SK-N-SH (cell line): ENCODE data around the gene CRYBG2. TPM values are rescaled to one million over a fixed set of nuclear protein-coding genes. Genes with fewer than 3 reads are reported as not detected.

Source experiments
- CTCF ChIA-PET: fragments of 300-600, 350-600 bp; formaldehyde crosslinking; extraction: SDS; loops from one replicate; lab custom pipeline; 2021; lab: Yijun Ruan, JAX
- POLR2A ChIA-PET: fragments of 350-600 bp; sonication (Branson Sonifier 250); formaldehyde crosslinking; extraction: SDS; loops from one replicate; lab custom pipeline; 2020; ENCODE audit warnings: antibody characterized with exemption, inconsistent platforms; lab: Yijun Ruan, JAX
- DNase-seq: peaks from one replicate; pipeline ENCODE4 v3.0.0; 2012
- H2AFZ ChIP-seq: fragments of 200-600 bp; sonication (generic); 2 replicates; pipeline ENCODE4 v1.8.1; 2016; ENCODE audit warnings: antibody characterized with exemption, mild to moderate bottlenecking, low read depth
- H3F3A ChIP-seq: fragments of 200-600 bp; sonication (generic); replicated peaks from 2 replicates; pipeline ENCODE3; 2016; ENCODE audit warnings: antibody characterized with exemption, mild to moderate bottlenecking; ENCODE audit not compliant: insufficient read depth
- H3K27ac ChIP-seq, 2 experiments: fragments of 200-500 bp in 1 of 2; fragments of 200-600 bp in 1 of 2; sonication (Bioruptor generic) in 1 of 2; sonication (generic), shearing (Covaris generic) in 1 of 2; 2 replicates each; pipeline versions ENCODE4 v1.5.1 to v1.6.1; 2014 to 2016; ENCODE audit warnings: low read depth in 2 of 2, inconsistent platforms in 1 of 2, low read length in 1 of 2, mild to moderate bottlenecking in 1 of 2, mixed read lengths in 1 of 2
- H3K27me3 ChIP-seq: fragments of 200-600 bp; sonication (generic), shearing (Covaris generic); 2 replicates; pipeline ENCODE4 v1.6.1; 2016; ENCODE audit warnings: mixed run types; ENCODE audit not compliant: insufficient read depth
- H3K36me3 ChIP-seq, 2 experiments: fragments of 200-500 bp in 1 of 2; fragments of 200-600 bp in 1 of 2; sonication (Bioruptor generic) in 1 of 2; sonication (generic) in 1 of 2; replicated peaks in 1 of 2; 2 replicates each; pipeline versions ENCODE3 to v1.5.1; 2014 to 2016; ENCODE audit warnings: low read length in 1 of 2, mild to moderate bottlenecking in 1 of 2; ENCODE audit not compliant: insufficient read depth in 2 of 2, control insufficient read depth in 1 of 2
- H3K4me1 ChIP-seq, 2 experiments: fragments of 200-500 bp in 1 of 2; fragments of 200-600 bp in 1 of 2; sonication (Bioruptor generic) in 1 of 2; sonication (generic), shearing (Covaris generic) in 1 of 2; 2 replicates each; pipeline versions ENCODE4 v1.5.1 to v1.6.1; 2014 to 2016; ENCODE audit warnings: low read depth in 1 of 2, low read length in 1 of 2, mixed run types in 1 of 2; ENCODE audit not compliant: insufficient read depth in 2 of 2, control insufficient read depth in 1 of 2
- H3K4me2 ChIP-seq: fragments of 200-600 bp; sonication (generic), shearing (Covaris generic); 2 replicates; pipeline ENCODE4 v1.6.1; 2017; ENCODE audit warnings: mixed run types
- H3K4me3 ChIP-seq, 2 experiments: fragments of 200-500 bp in 1 of 2; fragments of 200-600 bp in 1 of 2; sonication (Bioruptor generic) in 1 of 2; sonication (generic), shearing (Covaris generic) in 1 of 2; 2 replicates each; pipeline versions ENCODE4 v1.5.1 to v1.8.1; 2014 to 2016; ENCODE audit warnings: low read depth in 2 of 2, inconsistent platforms in 1 of 2, low read length in 1 of 2, mild to moderate bottlenecking in 1 of 2, mixed read lengths in 1 of 2, moderate library complexity in 1 of 2
- H3K79me2 ChIP-seq: fragments of 200-600 bp; sonication (generic); 2 replicates; pipeline ENCODE4 v1.8.1; 2017; ENCODE audit warnings: mild to moderate bottlenecking; ENCODE audit not compliant: insufficient read depth
- H3K9ac ChIP-seq: fragments of 200-600 bp; sonication (generic); 2 replicates; pipeline ENCODE4 v1.6.1; 2017; ENCODE audit warnings: mixed run types
- H3K9me2 ChIP-seq: fragments of 200-600 bp; sonication (generic); 2 replicates; pipeline ENCODE4 v1.6.1; 2017; ENCODE audit warnings: mixed run types
- H3K9me3 ChIP-seq: fragments of 200-600 bp; sonication (generic); 2 replicates; pipeline ENCODE4 v1.6.1; 2017; ENCODE audit warnings: mixed run types, mild to moderate bottlenecking, moderate library complexity
- H4K20me1 ChIP-seq: fragments of 200-600 bp; sonication (generic); 2 replicates; pipeline ENCODE4 v1.6.1; 2017; ENCODE audit warnings: mild to moderate bottlenecking, mixed run types; ENCODE audit not compliant: insufficient read depth
- CHD2 ChIP-seq: fragments of 150-350 bp; IDR thresholded peaks from 2 replicates; pipeline ENCODE4 v1.6.1; 2018; ENCODE audit warnings: low read length; ENCODE audit not compliant: partially characterized antibody
- EP300 ChIP-seq, 2 experiments: IDR thresholded peaks; 2 replicates each; pipeline versions ENCODE4 v1.4.0 to v1.6.1; 2012; ENCODE audit warnings: borderline replicate concordance in 1 of 2, low read depth in 1 of 2, low read length in 1 of 2
- EZH2phosphoT487 ChIP-seq: fragments of 200-600 bp; sonication (generic); IDR thresholded peaks from 2 replicates; pipeline ENCODE4 v1.6.1; 2017; ENCODE audit warnings: low read depth, mixed run types, mild to moderate bottlenecking, antibody characterized with exemption, moderate library complexity, borderline replicate concordance
- FOXM1 ChIP-seq: IDR thresholded peaks from 2 replicates; pipeline ENCODE4 v1.4.0; 2012; ENCODE audit warnings: low read depth, mild to moderate bottlenecking
- NFIC ChIP-seq: IDR thresholded peaks from 2 replicates; pipeline ENCODE4 v1.4.0; 2012; ENCODE audit warnings: borderline replicate concordance
- NRF1 ChIP-seq: IDR thresholded peaks from 2 replicates; pipeline ENCODE4 v1.6.1; 2012; ENCODE audit warnings: low read depth, mild to moderate bottlenecking, low read length
- RAD21 ChIP-seq: IDR thresholded peaks from 2 replicates; pipeline ENCODE4 v1.6.1; 2012; ENCODE audit warnings: mild to moderate bottlenecking, low read length
- RCOR1 ChIP-seq: fragments of 150-350 bp; IDR thresholded peaks from 2 replicates; pipeline ENCODE4 v1.6.1; 2017; ENCODE audit warnings: antibody characterized with exemption, low read length
- SIN3A ChIP-seq: IDR thresholded peaks from 2 replicates; pipeline ENCODE4 v1.6.1; 2012; ENCODE audit warnings: low read depth, mild to moderate bottlenecking, low read length, moderate library complexity, borderline replicate concordance
- TAF1 ChIP-seq: IDR thresholded peaks from 2 replicates; pipeline ENCODE4 v1.6.1; 2012; ENCODE audit warnings: low read depth, mild to moderate bottlenecking, low read length, moderate library complexity, borderline replicate concordance
- TCF12 ChIP-seq: IDR thresholded peaks from 2 replicates; pipeline ENCODE4 v1.4.0; 2012
- TEAD4 ChIP-seq: IDR thresholded peaks from 2 replicates; pipeline ENCODE4 v1.4.0; 2012; ENCODE audit warnings: mild to moderate bottlenecking, borderline replicate concordance; ENCODE audit not compliant: insufficient read depth
- YY1 ChIP-seq: IDR thresholded peaks from 2 replicates; pipeline ENCODE4 v1.4.0; 2012; ENCODE audit warnings: low read depth, mild to moderate bottlenecking
- WGBS: methylation state at CpG from one replicate; pipeline ENCODE4 v1.1.6; 2017; ENCODE audit warnings: low lambda C conversion rate; 5-methylcytosine and 5-hydroxymethylcytosine counted together
- polyA plus RNA-seq, 3 experiments: library from polyadenylated mRNA; depleted of rRNA; stranded (reverse); fragments of >200 nt; gene quantifications; 2 replicates each; pipeline ENCODE4 v1.2.3, GENCODE V29; 2012
- TF ChIP-seq, protein P1 (sequence below): fragments of 200-600 bp; sonication (generic); IDR thresholded peaks from 2 replicates; pipeline ENCODE4 v1.6.1; 2017; ENCODE audit warnings: antibody characterized with exemption, mild to moderate bottlenecking, moderate library complexity
- TF ChIP-seq, protein P2 (sequence below): fragments of 150-350 bp; IDR thresholded peaks from 2 replicates; pipeline ENCODE4 v1.6.1; 2016; ENCODE audit warnings: mild to moderate bottlenecking, low read depth, low read length
- TF ChIP-seq, protein P3 (sequence below): IDR thresholded peaks from 2 replicates; pipeline ENCODE4 v1.6.1; 2012; ENCODE audit warnings: mild to moderate bottlenecking, low read depth, low read length, moderate library complexity

Gene CRYBG2
- polyA plus RNA-seq, 1 of the 3 experiments (the other 2 are of a cell fraction), result 0.08 TPM

- ChIA-PET POLR2A (no interaction called here), CTCF (interaction anchor here (1.0 kb wide), 2 partner anchors 15 to 37 kb away, joined by 3 to 4 read pairs; no protein-coding TSS in a partner anchor)
- DNase-seq, result no peak
- 71% methylated on average over 3 of the region's 3 CpGs for WGBS
- H3K9me2 ChIP-seq, result no peaks in the 10 kb centered on the region
- TF ChIP-seq YY1, result no peak
- no peak for TF ChIP-seq TEAD4
- no peak for TF ChIP-seq EP300 (IDR thresholded peaks at IDR 0.05; ENCODE audit: borderline replicate concordance in 1 of 2, low read depth in 1 of 2, low read length in 1 of 2)
- TF ChIP-seq, protein P1, sequence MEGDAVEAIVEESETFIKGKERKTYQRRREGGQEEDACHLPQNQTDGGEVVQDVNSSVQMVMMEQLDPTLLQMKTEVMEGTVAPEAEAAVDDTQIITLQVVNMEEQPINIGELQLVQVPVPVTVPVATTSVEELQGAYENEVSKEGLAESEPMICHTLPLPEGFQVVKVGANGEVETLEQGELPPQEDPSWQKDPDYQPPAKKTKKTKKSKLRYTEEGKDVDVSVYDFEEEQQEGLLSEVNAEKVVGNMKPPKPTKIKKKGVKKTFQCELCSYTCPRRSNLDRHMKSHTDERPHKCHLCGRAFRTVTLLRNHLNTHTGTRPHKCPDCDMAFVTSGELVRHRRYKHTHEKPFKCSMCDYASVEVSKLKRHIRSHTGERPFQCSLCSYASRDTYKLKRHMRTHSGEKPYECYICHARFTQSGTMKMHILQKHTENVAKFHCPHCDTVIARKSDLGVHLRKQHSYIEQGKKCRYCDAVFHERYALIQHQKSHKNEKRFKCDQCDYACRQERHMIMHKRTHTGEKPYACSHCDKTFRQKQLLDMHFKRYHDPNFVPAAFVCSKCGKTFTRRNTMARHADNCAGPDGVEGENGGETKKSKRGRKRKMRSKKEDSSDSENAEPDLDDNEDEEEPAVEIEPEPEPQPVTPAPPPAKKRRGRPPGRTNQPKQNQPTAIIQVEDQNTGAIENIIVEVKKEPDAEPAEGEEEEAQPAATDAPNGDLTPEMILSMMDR, result no peak
- TF ChIP-seq, protein P2, sequence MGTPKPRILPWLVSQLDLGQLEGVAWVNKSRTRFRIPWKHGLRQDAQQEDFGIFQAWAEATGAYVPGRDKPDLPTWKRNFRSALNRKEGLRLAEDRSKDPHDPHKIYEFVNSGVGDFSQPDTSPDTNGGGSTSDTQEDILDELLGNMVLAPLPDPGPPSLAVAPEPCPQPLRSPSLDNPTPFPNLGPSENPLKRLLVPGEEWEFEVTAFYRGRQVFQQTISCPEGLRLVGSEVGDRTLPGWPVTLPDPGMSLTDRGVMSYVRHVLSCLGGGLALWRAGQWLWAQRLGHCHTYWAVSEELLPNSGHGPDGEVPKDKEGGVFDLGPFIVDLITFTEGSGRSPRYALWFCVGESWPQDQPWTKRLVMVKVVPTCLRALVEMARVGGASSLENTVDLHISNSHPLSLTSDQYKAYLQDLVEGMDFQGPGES, result no peak
- no peak for TF ChIP-seq FOXM1
- TF ChIP-seq, protein P3, sequence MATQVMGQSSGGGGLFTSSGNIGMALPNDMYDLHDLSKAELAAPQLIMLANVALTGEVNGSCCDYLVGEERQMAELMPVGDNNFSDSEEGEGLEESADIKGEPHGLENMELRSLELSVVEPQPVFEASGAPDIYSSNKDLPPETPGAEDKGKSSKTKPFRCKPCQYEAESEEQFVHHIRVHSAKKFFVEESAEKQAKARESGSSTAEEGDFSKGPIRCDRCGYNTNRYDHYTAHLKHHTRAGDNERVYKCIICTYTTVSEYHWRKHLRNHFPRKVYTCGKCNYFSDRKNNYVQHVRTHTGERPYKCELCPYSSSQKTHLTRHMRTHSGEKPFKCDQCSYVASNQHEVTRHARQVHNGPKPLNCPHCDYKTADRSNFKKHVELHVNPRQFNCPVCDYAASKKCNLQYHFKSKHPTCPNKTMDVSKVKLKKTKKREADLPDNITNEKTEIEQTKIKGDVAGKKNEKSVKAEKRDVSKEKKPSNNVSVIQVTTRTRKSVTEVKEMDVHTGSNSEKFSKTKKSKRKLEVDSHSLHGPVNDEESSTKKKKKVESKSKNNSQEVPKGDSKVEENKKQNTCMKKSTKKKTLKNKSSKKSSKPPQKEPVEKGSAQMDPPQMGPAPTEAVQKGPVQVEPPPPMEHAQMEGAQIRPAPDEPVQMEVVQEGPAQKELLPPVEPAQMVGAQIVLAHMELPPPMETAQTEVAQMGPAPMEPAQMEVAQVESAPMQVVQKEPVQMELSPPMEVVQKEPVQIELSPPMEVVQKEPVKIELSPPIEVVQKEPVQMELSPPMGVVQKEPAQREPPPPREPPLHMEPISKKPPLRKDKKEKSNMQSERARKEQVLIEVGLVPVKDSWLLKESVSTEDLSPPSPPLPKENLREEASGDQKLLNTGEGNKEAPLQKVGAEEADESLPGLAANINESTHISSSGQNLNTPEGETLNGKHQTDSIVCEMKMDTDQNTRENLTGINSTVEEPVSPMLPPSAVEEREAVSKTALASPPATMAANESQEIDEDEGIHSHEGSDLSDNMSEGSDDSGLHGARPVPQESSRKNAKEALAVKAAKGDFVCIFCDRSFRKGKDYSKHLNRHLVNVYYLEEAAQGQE, result no peak
- no peak for TF ChIP-seq RCOR1
- no peak for TF ChIP-seq RAD21
- no peak for TF ChIP-seq NFIC
- no peak for TF ChIP-seq TCF12
- no peak for TF ChIP-seq NRF1
- TF ChIP-seq TAF1, result no peak
- no peak for TF ChIP-seq SIN3A
- TF ChIP-seq CHD2, result no peak
- no peak for TF ChIP-seq EZH2phosphoT487
- H3K79me2 ChIP-seq, result no peaks in the 10 kb centered on the region
- no peak overlapping the region for H2AFZ ChIP-seq
- H3K36me3 ChIP-seq, result no peaks in the 10 kb centered on the region
- H3F3A ChIP-seq, result peaks cover 7% of the 10 kb centered on the region
- H3K4me1 ChIP-seq, result no peaks in the 10 kb centered on the region
- no peak overlapping the region for H3K27ac ChIP-seq
- H3K27me3 ChIP-seq, result no peaks in the 10 kb centered on the region
- H3K4me3 ChIP-seq, result no peak overlapping the region
- H4K20me1 ChIP-seq, result no peaks in the 10 kb centered on the region
- H3K9ac ChIP-seq, result no peak overlapping the region
- no peaks in the 10 kb centered on the region for H3K9me3 ChIP-seq
- no peak overlapping the region for H3K4me2 ChIP-seq
Measured at GRCh38 chr1:26401891-26402290, 48.0 kb upstream of the CRYBG2 start.
